Activated CD4-positive, alpha-beta T cell treated with anti-CD3 and anti-CD28 coated beads, Interleukin-2, amount 50 U/mL, for 4 hours (primary cell): ENCODE measurements around the gene ZNF433.

ENCODE experiments used
- DNase-seq, 2 experiments: peaks; one replicate each; pipeline ENCODE4 v3.0.0-alpha.2; 2020

The ZNF433 gene

DNA sequence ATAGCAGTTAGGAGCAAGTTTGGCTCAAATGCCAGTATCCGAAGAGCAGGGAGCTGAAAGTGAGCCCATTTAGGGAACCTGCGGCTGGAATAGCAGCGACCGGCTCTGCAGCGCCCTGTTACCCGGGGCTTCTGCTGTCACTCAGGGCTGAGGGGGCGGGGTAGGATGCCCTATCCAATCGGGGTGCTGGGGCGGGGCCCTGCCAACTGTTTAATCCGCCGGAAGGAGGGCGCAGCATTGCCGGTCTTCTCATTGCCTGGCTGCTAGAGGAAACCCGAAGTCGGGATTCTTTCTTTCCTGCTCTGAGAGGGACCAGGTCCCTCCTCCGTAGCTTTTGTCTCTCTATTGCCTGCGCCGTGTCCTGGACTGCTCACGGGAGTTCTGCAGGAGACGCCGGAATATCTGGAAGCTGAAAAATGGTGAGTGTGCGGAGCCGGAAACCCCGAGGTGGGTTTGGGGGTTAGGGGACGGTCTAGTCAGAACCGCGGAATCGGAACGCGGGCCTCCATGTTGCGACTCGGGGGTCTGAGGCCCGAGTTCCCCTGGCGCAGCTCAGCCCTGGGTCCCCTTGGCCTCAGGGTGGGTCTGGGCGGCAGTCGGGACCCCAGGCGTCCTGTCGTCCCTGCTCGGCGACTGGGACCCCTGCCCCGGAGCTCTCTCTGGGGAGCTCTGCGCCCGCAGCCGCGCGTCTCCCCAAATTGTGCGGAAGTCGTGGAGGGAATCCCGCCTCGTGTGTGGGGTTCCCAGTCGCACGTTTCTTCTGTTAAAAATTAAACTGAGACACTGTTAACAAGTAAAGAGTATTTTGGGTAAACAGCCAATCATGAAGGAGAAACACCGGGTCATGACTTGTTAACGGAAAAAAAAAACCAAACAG, 47.8 kb downstream of the ZNF433 start:
- DNase-seq = peak; percentile 92 to 93

DNA sequence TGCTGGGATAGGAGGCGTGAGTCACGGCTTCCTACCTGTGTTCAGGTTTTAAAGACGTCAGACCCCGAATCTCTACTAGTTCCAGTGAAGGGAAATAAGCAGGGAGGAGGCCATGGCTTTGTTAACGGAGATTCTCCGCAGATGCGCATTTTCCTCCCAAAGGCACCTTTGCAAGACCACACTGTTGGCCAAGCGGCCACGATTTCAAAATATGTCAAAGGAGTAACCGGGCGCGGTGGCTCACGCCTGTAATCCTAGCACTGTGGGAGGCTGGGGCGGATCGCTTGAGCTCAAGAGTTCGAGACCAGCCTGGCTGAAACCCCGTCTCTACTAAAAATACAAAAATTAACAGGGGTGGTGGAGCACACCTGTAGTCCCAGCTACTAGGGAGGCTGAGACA, 48.7 kb downstream of the ZNF433 start:
- no peak for DNase-seq

DNA sequence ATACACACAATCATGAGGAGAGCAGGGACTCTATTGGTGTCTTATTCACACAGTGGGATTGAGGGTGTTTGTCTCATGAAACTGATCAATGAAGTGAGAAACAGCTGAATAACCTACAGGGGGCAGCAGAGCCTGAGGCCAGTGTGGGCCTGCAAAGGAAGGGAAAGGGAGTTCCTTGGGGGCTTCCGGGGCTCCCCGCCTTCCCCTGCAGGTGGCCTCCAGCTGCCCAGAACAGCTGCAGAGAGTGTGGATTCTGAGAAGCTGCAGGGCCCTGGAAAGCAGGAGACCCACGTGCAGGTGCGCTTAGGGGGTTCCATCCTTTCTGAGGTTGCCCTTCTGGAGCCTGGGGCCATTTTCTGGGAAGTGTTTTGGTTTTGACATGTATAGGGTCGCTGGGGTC, 50.5 kb downstream of the ZNF433 start:
- no peak for DNase-seq

DNA sequence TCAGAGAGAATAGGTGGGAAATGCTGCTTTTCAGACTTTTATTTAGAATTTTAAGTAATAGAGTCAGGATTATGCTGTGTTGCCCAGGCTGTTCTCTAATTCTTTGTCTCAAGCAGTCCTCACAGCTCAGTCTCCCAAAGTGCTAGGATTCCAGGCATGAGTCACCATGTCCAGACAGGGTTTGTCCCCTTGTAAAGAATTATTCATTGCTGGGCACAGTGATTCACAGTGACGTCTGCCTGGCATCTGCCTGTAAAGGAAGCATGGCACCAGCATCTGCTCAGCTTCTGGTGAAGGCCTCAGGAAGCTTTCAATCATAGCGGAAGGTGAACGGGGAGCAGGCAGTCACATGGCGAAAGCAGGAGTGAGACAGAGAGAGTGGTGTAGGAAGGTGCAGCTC, 53.0 kb downstream of the ZNF433 start:
- no peak for DNase-seq

DNA sequence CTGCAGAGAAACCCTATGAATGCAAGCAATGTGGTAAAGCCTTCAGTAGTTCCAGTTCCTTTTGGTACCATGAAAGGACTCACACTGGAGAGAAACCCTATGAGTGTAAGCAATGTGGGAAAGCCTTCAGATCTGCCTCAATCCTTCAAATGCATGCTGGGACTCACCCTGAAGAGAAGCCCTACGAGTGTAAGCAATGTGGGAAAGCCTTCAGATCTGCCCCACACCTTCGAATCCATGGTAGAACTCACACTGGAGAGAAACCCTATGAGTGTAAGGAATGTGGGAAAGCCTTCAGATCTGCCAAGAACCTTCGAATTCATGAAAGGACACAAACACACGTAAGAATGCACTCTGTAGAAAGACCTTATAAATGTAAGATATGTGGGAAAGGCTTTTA, 56.0 kb downstream of the ZNF433 start:
- DNase-seq = no peak

DNA sequence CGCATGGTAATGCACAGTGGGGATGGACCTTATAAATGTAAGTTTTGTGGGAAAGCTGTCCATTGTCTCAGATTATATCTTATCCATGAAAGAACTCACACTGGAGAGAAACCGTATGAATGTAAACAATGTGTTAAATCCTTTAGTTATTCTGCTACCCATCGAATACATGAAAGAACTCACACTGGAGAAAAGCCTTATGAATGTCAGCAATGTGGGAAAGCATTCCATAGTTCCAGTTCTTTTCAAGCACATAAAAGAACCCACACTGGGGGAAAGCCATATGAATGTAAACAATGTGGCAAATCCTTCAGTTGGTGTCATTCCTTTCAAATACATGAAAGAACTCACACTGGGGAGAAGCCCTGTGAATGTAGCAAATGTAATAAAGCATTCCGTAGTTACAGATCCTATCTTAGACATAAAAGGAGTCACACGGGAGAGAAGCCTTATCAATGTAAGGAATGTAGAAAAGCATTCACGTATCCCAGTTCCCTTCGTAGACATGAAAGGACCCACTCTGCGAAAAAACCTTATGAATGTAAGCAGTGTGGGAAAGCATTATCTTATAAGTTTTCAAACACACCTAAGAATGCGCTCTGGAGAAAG, 56.9 kb downstream of the ZNF433 start:
- no peak for DNase-seq

DNA sequence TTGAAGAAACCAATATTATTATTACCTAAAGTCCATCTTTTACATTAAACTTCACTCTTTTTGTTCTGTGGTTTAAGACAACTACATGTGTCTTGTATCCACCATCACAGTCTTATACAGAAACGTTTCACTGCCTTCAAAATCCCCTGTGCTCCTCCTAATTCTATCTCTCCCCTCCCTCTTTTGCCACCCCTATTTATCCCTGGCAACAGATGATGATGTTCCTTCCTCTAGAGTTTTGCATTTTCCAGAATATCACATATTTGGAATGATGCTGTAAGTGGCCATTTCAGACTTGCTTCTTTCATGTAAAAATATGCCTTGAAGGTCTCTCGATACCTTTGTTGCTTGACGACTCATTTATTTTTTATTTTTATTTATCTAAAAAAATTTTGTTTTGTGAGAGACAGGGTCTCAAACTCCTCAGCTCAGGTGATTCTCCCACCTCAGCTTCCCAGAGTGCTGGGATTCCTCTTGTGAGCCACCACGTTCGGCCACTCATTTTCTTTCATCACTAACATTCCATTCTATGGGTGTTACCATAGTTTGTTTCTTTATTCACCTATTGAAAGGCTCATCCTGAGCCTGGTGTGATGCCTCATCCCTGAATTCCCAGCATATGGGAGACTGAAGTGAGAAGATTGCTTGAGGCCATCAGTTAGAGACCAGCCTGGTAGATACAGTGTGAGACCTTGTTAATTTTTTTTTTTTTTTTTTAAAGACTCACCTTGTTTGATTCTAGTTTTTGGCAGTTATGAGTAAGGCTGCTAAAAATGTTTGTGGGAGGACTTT, 62.3 kb downstream of the ZNF433 start:
- no peak for DNase-seq

DNA sequence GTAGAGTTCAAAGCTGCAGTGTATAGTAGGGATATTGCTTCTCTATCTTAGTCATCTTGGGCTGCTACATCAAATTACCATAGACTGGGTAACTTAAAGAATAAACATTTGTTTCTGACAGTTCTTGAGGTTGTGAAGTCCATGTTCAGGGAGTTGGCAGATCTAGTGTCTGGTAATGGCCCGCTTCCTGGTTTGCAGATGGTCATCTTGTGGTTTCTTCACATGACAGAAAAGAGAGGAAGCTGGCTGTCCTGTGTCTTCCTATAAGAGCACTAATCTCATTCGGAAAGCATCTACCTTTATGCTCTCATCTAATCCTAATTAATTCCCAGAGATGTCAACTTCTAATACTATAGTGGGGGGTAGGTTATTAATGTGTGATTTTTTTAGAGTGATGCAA, 64.4 kb downstream of the ZNF433 start:
- no peak for DNase-seq

DNA sequence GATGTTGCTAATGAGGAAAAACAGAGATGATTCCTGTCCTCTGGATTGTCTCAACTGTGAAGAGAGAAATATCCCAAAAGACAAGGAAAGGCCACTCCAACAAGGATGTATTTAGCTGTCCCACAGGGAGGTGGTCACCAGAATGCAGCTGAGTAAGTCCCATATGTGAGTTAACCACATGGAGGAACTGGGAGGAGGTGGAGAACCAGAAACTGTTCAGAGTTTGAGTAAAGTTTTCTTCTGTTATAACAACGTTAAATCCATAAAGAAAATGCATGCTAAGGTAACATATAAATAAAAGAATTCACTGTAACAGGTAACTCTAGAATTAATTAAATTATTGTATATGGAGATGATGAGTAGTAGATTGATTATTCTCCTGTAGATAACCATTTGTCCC, 65.3 kb downstream of the ZNF433 start:
- no peak for DNase-seq

DNA sequence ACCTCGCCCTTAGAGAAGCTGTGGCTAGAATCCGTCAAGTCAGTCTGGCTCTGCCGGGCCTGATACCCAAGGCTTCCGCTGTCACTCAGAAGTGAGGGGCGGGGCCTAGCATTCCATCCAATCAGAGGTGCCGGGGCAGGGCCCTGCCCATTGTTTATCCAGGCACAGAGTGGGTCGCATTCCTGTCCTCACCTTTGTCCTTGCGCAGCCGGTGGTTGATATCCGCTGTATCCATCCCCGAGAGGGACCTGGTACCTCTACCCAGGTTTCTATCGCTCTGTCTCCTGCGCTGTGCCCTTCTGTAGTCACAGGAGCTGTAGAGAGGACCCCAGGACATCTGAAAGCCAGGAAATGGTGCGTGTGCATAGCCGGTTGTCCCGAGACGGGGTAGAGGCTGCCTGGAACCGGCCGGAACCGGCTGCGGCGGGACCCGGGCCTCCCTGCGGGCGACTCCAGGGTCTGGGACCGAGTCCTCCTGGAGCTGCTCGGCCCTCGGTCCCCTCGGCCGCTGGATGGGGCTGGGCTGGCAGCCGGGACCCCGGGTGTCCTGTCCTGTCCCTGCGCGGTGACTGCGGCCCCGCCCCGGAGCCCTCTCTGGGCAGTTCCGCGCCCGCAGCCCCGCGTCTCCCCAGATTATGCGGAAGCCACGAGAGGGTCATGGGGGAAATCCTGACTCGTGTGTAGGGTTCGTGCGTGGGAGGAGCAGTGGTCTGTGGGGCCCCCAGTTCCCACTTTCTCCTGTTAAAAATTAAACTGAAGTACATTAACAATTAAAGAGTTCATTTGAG, 70.4 kb downstream of the ZNF433 start, which contains the start of gene ZNF763:
Gene ZNF763 (plus strand): TSS at position 183 of the 788 bp plus-strand sequence. CDS start 169 bp downstream, at position 352.
- peak; percentile 82 to 84 for DNase-seq
